IMR-90 (cell line): ENCODE results near the gene ELL2. TPM values are rescaled to one million over a fixed set of nuclear protein-coding genes. Genes with fewer than 3 reads are reported as not detected.
A peak's percentile ranks its signal among the peaks of the same experiment; 100 is the strongest.

ENCODE experiments used
- ATAC-seq: fragments of 200-7000 bp; cut with Tn5 transposase; 2 replicates; pipeline ENCODE4 v1.9.1; 2020; ENCODE audit warnings: low read depth, mild to moderate bottlenecking, moderate library complexity
- BruUV-seq: library from RNA; stranded (reverse); fragments of 400-500 nt; replicated peaks from 2 replicates; lab custom pipeline; 2021; lab: Mats Ljungman, UMichigan
- CTCF ChIA-PET: fragments of 300-600 bp; formaldehyde crosslinking; extraction: SDS; loops from one replicate; lab custom pipeline; 2021; ENCODE audit warnings: antibody characterized with exemption; lab: Yijun Ruan, JAX
- POLR2A ChIA-PET: fragments of 300-600 bp; sonication (Branson Sonifier 250); formaldehyde crosslinking; loops from one replicate; lab custom pipeline; 2022; ENCODE audit warnings: antibody characterized with exemption; ENCODE audit not compliant: unreplicated experiment; lab: Charles Lee
- DNase-seq: peaks from one replicate; pipeline ENCODE4 v3.0.0; 2013
- H2AFZ ChIP-seq: replicated peaks from 2 replicates; pipeline ENCODE3; 2013; ENCODE audit warnings: low read length, mild to moderate bottlenecking; ENCODE audit not compliant: poor library complexity
- H2AK5ac ChIP-seq: 2 replicates; pipeline ENCODE4 v1.6.1; 2013; ENCODE audit warnings: low read depth, low read length, inconsistent platforms
- H2AK9ac ChIP-seq: replicated peaks from 2 replicates; pipeline ENCODE3; 2013; ENCODE audit warnings: mild to moderate bottlenecking, low read depth, low read length, moderate library complexity; ENCODE audit not compliant: poor library complexity
- H2BK120ac ChIP-seq: 2 replicates; pipeline ENCODE4 v1.6.1; 2013; ENCODE audit warnings: low read depth, low read length, inconsistent platforms
- H2BK15ac ChIP-seq: 3 replicates; pipeline ENCODE4 v1.6.1; 2013; ENCODE audit warnings: low read depth, low read length, inconsistent platforms
- H2BK20ac ChIP-seq: 2 replicates; pipeline ENCODE4 v1.6.1; 2013; ENCODE audit warnings: low read depth, mild to moderate bottlenecking, inconsistent platforms, low read length, moderate library complexity
- H2BK5ac ChIP-seq: 2 replicates; pipeline ENCODE4 v1.6.1; 2013; ENCODE audit warnings: mild to moderate bottlenecking, low read depth, low read length, inconsistent platforms; ENCODE audit not compliant: poor library complexity, severe bottlenecking
- H3K14ac ChIP-seq: replicated peaks from 2 replicates; pipeline ENCODE4 v1.6.1; 2013; ENCODE audit warnings: low read depth, low read length, inconsistent platforms
- H3K18ac ChIP-seq: 2 replicates; pipeline ENCODE4 v1.6.1; 2013; ENCODE audit warnings: low read depth, low read length, control low read depth
- H3K23ac ChIP-seq: 2 replicates; pipeline ENCODE4 v1.6.1; 2013; ENCODE audit warnings: low read depth, low read length, inconsistent platforms
- H3K27ac ChIP-seq: 2 replicates; pipeline ENCODE4 v1.5.1; 2013; ENCODE audit warnings: mild to moderate bottlenecking, control low read depth, low read length; ENCODE audit not compliant: insufficient read depth
- H3K27me3 ChIP-seq: 2 replicates; pipeline ENCODE4 v1.6.1; 2013; ENCODE audit warnings: low read length; ENCODE audit not compliant: control insufficient read depth, insufficient read depth
- H3K36me3 ChIP-seq: 2 replicates; pipeline ENCODE4 v1.6.1; 2013; ENCODE audit warnings: low read length, mixed read lengths; ENCODE audit not compliant: control insufficient read depth, insufficient read depth
- H3K4ac ChIP-seq: 2 replicates; pipeline ENCODE4 v1.6.1; 2013; ENCODE audit warnings: low read depth, low read length, inconsistent platforms
- H3K4me1 ChIP-seq: 2 replicates; pipeline ENCODE4 v1.6.1; 2013; ENCODE audit warnings: low read length, mixed read lengths; ENCODE audit not compliant: control insufficient read depth, insufficient read depth
- H3K4me2 ChIP-seq: 2 replicates; pipeline ENCODE4 v1.6.1; 2013; ENCODE audit warnings: low read depth, mild to moderate bottlenecking, control low read depth, low read length, moderate library complexity
- H3K4me3 ChIP-seq: 2 replicates; pipeline ENCODE4 v1.5.1; 2013; ENCODE audit warnings: low read depth, mild to moderate bottlenecking, control low read depth, low read length, moderate library complexity; ENCODE audit not compliant: insufficient read depth
- H3K56ac ChIP-seq: 2 replicates; pipeline ENCODE4 v1.6.1; 2013; ENCODE audit warnings: low read length, inconsistent platforms; ENCODE audit not compliant: insufficient read depth; ENCODE audit errors: extremely low read depth
- H3K79me1 ChIP-seq, 2 experiments: 2 replicates each; pipeline ENCODE4 v1.6.1; 2013; ENCODE audit warnings: low read length in 2 of 2, inconsistent platforms in 1 of 2, low read depth in 1 of 2
- H3K9ac ChIP-seq: 2 replicates; pipeline ENCODE4 v1.6.1; 2013; ENCODE audit warnings: low read depth, low read length, control low read depth
- H3K9me1 ChIP-seq: 2 replicates; pipeline ENCODE4 v1.6.1; 2013; ENCODE audit warnings: low read length, inconsistent platforms; ENCODE audit not compliant: insufficient read depth
- H3K9me3 ChIP-seq: 2 replicates; pipeline ENCODE4 v1.6.1; 2013; ENCODE audit warnings: low read length; ENCODE audit not compliant: control insufficient read depth, insufficient read depth
- H4K20me1 ChIP-seq: 2 replicates; pipeline ENCODE4 v1.6.1; 2013; ENCODE audit warnings: low read length, inconsistent platforms; ENCODE audit not compliant: insufficient read depth
- H4K5ac ChIP-seq: 2 replicates; pipeline ENCODE4 v1.6.1; 2013; ENCODE audit warnings: mild to moderate bottlenecking, low read depth, low read length, control low read depth
- H4K8ac ChIP-seq, 2 experiments: 2 replicates each; pipeline ENCODE4 v1.6.1; 2013; ENCODE audit warnings: low read depth in 2 of 2, low read length in 2 of 2, control low read depth in 1 of 2, inconsistent platforms in 1 of 2
- H4K91ac ChIP-seq: 2 replicates; pipeline ENCODE4 v1.6.1; 2013; ENCODE audit warnings: low read depth, low read length, inconsistent platforms; ENCODE audit not compliant: insufficient read depth
- FOS ChIP-seq: fragments of 150-350 bp; IDR thresholded peaks from 2 replicates; pipeline ENCODE4 v1.6.1; 2016; ENCODE audit warnings: low read depth, low read length
- MXI1 ChIP-seq: IDR thresholded peaks from 2 replicates; pipeline ENCODE4 v1.6.1; 2012; ENCODE audit warnings: low read depth, mild to moderate bottlenecking, low read length, moderate library complexity, borderline replicate concordance
- POLR2A ChIP-seq: IDR thresholded peaks from 2 replicates; pipeline ENCODE4 v1.6.1; 2012; ENCODE audit warnings: mild to moderate bottlenecking, low read depth, low read length
- RCOR1 ChIP-seq: IDR thresholded peaks from 2 replicates; pipeline ENCODE4 v1.6.1; 2012; ENCODE audit warnings: mild to moderate bottlenecking, low read length, improper control_type of control experiment; ENCODE audit not compliant: insufficient replicate concordance
- USF2 ChIP-seq: fragments of 150-350 bp; IDR thresholded peaks from 2 replicates; pipeline ENCODE4 v1.6.1; 2017; ENCODE audit warnings: mild to moderate bottlenecking, antibody characterized with exemption, low read length, low read depth
- WGBS, 2 experiments: methylation state at CpG; one replicate each; pipeline versions ENCODE4 v1.1.5 to v1.1.7; 2013; ENCODE audit warnings: missing lambda C conversion rate in 2 of 2; ENCODE audit not compliant: insufficient read length in 1 of 2; ENCODE audit errors: extremely low coverage in 2 of 2; 5-methylcytosine and 5-hydroxymethylcytosine counted together
- dilution Hi-C: fragments of 300-500 bp; cut with HindIII; formaldehyde crosslinking; loops from one replicate; pipeline ENCODE4 v1.14.3; 2018; ENCODE audit warnings: low sequenced_read_pairs; ENCODE audit not compliant: unreplicated experiment
- in situ Hi-C: fragments of 300-500 bp; cut with MboI; formaldehyde crosslinking; loops from 3 replicates; pipeline ENCODE4 v1.14.3; 2019; ENCODE audit warnings: low sequenced_read_pairs, inconsistent platforms, mixed read lengths
- intact Hi-C: fragments of 100-400 bp; cut with micrococcal nuclease; formaldehyde crosslinking; loops from 2 replicates; pipeline ENCODE4 v1.10.0; 2022
- polyA plus RNA-seq, 3 experiments: library from polyadenylated mRNA; depleted of rRNA; stranded (reverse); fragments of >200 nt; gene quantifications; 2 replicates each; pipeline ENCODE4 v1.2.3, GENCODE V29; 2012; ENCODE audit warnings: low replicate concordance in 1 of 3
- total RNA-seq: library from RNA; depleted of rRNA; stranded (reverse); fragments of >200 nt; gene quantifications from 2 replicates; pipeline ENCODE4 v1.2.3, GENCODE V29; 2012

The ELL2 gene
- total and polyA plus RNA-seq, 2 of the 4 experiments (the other 2 are of a cell fraction) = 61.4 to 92.5 TPM

- TF ChIP-seq MXI1 = no peak
- TF ChIP-seq RCOR1 = no peak
Measured at GRCh38 chr5:95880081-95880926, 81.3 kb downstream of the ELL2 start (continued).

- Histone ChIP-seq H3K4ac (peak overlapping the region; percentile 65), H3K4me1 (peaks cover 13% of the 10 kb centered on the region), H4K8ac (peak overlapping the region; percentile 25 to 68; a peak in 2 of 4 replicates), H3K18ac (peak overlapping the region; percentile 78), H4K91ac (peak overlapping the region; percentile 56), H3K9me3 (no peaks in the 10 kb centered on the region), H3K56ac (no peak overlapping the region), H2BK120ac (peak overlapping the region; percentile 54), H3K9me1 (peaks cover 22% of the 10 kb centered on the region), H2BK20ac (peak overlapping the region; percentile 16; the same call in 1 of the 2 replicates), H2BK15ac (peak overlapping the region; percentile 60; the same call in 1 of the 3 replicates), H3K9ac (no peak overlapping the region), H2AK9ac (peak overlapping the region; percentile 23), H3K4me3 (no peak overlapping the region), H2AK5ac (peak overlapping the region; percentile 39; the same call in 1 of the 2 replicates), H3K36me3 (peaks cover 9% of the 10 kb centered on the region), H4K5ac (peak overlapping the region; percentile 36), H3K4me2 (no peak overlapping the region), H3K79me1 (peaks cover 0 to 15% of the 10 kb centered on the region in 2 experiments; a peak in 2 of 4 replicates), H3K27me3 (no peaks in the 10 kb centered on the region), H2BK5ac (peak overlapping the region; percentile 59), H2AFZ (no peak overlapping the region), H3K27ac (peak overlapping the region; percentile 80), H4K20me1 (no peaks in the 10 kb centered on the region), H3K23ac (peak overlapping the region; percentile 46; the same call in 1 of the 2 replicates), H3K14ac (peak overlapping the region; percentile 68)
- in situ Hi-C loops = no loop called here
- TF ChIP-seq POLR2A (0 out of 2 replicates have a peak, but pooled peaks have one; percentile 41), FOS (no peak), USF2 (no peak)
- dilution Hi-C loops = no loop called here
- ChIA-PET POLR2A (no interaction called here), CTCF (no interaction called here)
- ATAC-seq (peak; percentile 2), DNase-seq (no peak)
- WGBS, 2 experiments = 100% methylated on average over 2 of the region's 5 CpGs; no CpG with 5 or more reads in 1 of the 2 experiments
- BruUV-seq = no TSS peak
- intact Hi-C loops = no loop called here
Measured at GRCh38 chr5:95879661-95880060, 82.0 kb downstream of the ELL2 start.
